Measurements from ENCODE around the gene CCM2. TPM values are rescaled to one million over a fixed set of nuclear protein-coding genes. Genes with fewer than 3 reads are reported as not detected.

Gene CCM2
- total RNA-seq, 2 donors from 2014 or later, result 94.2 to 109 TPM

DNA sequence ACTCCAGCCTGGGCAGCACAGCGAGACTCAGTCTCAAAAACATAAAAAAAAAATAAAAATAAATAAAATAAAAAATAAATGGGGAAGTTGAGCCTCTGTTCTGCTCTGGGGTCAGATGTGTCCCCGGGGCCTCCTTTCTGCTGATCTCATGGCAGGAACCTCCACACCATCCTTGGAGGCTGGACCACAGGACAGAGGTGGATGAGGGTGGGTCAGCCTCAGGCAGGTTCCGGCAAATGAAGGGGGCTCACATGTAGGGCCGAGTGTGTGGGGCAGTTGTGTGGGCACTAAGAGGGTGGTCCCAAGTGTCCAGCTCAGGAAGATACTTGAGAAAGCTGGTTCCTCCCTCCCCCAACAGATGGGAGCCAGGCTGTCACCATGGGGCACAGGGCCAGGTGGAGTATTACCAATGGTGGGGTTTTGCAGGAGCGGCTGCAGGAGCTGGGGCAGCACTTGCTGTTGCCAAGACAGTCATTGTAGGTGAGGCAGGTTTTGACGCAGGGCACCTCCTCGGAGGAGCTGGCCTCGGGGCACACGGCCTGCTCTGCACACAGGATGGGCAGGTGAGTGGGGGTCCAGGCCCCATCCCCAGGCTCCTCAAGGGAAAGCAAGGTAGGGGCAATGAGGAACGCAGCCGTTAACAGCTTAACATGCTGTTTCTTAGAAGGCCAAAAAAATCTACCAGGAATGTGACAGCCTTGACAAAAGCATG is 125.3 kb downstream of the CCM2 start:
- ATAC-seq (replicated peaks in 1 of 2), result no peak
- Mint-ChIP-seq H3K4me1 (ENCODE audit: low read depth) (no peaks in the 10 kb centered on the region), H3K27me3 (ENCODE audit: low read depth) (no peaks in the 10 kb centered on the region), H3K36me3 (ENCODE audit: insufficient read depth in 2 of 2) (no peaks in the 10 kb centered on the region), H3K9me3 (no peaks in the 10 kb centered on the region), H3K27ac (no peak overlapping the region), H3K4me3 (no peak overlapping the region)
- DNase-seq, result no peak

Other genes starting within 250 kb of the CCM2 start
- gene PPIA, start 203.5 kb upstream of the CCM2 start, total RNA-seq, result 1,000 to 10,000 TPM; 1,240 to 1,316 TPM
- gene H2AZ2, start 152.1 kb upstream of the CCM2 start, total RNA-seq, result 100 to 1,000 TPM; 233 to 274 TPM
- gene PURB, start 114.7 kb upstream of the CCM2 start, total RNA-seq, result 10 to 100 TPM; 27.1 to 29.6 TPM
- 100 to 1,000 TPM; 595 to 606 TPM for gene MYO1G, start 21.2 kb upstream of the CCM2 start, total RNA-seq
- gene NACAD, start 88.8 kb downstream of the CCM2 start, total RNA-seq, result under 1 TPM; 0.36 to 0.76 TPM
- 100 to 1,000 TPM; 107 to 118 TPM for gene TBRG4, start 111.5 kb downstream of the CCM2 start, total RNA-seq
- gene RAMP3, start 157.6 kb downstream of the CCM2 start, total RNA-seq, result under 1 TPM in 1 of 2 donors, not detected in 1; 0.50 TPM

Measured in activated T-cell treated with anti-CD3 and anti-CD28 coated beads, Interleukin-2, amount 50 U/mL, for 72 hours (primary cell).